Measurements from ENCODE around the gene SGPP2. TPM values are rescaled to one million over a fixed set of nuclear protein-coding genes. Genes with fewer than 3 reads are reported as not detected.
"Not testable (repeated sequence)": the region's sequence is repeated elsewhere in the genome, so short reads cannot be mapped to it uniquely, and the experiment has no call there.

The SGPP2 gene
- polyA plus RNA-seq, 1 experiment, result not detected

- no peaks in the 10 kb centered on the region for H3K27me3 ChIP-seq (ENCODE audit: control insufficient read depth, insufficient read depth, low read length)
- H3K4me3 ChIP-seq (ENCODE audit: low read depth, low read length), result no peak overlapping the region
- DNase-seq (ENCODE audit: low read depth), result no peak
- 0 out of 2 replicates have a peak, but pooled peaks cover 1% of the 10 kb centered on the region for H3K36me3 ChIP-seq (ENCODE audit: control insufficient read depth, insufficient read depth, low read length)
- ChIA-PET CTCF (no interaction called here), POLR2A (no interaction called here)
- no peak for TF ChIP-seq CTCF (IDR thresholded peaks at IDR 0.05; ENCODE audit: insufficient read depth, low read depth, low read length)
Observed at GRCh38 chr2:222577341-222577740, 153.0 kb downstream of the SGPP2 start.

GRCh38 chr2:222582928-222583327 lies 158.6 kb downstream of the SGPP2 start:
- TF ChIP-seq CTCF (IDR thresholded peaks at IDR 0.05; ENCODE audit: insufficient read depth, low read depth, low read length), result 0 out of 2 replicates have a peak, but pooled peaks have one; percentile 11
- Histone ChIP-seq H3K4me3 (ENCODE audit: low read depth, low read length) (no peak overlapping the region), H3K36me3 (ENCODE audit: control insufficient read depth, insufficient read depth, low read length) (0 out of 2 replicates have a peak, but pooled peaks cover 1% of the 10 kb centered on the region), H3K27me3 (ENCODE audit: control insufficient read depth, insufficient read depth, low read length) (no peaks in the 10 kb centered on the region)
- ChIA-PET CTCF (interaction anchor here (0.9 kb wide), 1 partner anchor 17 kb away, joined by 3 read pairs; no protein-coding TSS in a partner anchor), POLR2A (no interaction called here)
- DNase-seq (ENCODE audit: low read depth), result no peak

GRCh38 chr2:222584589-222584988 lies 160.2 kb downstream of the SGPP2 start:
- CTCF ChIA-PET; POLR2A ChIA-PET; DNase-seq (ENCODE audit: low read depth); H3K36me3 ChIP-seq (ENCODE audit: control insufficient read depth, insufficient read depth, low read length); H3K27me3 ChIP-seq (ENCODE audit: control insufficient read depth, insufficient read depth, low read length); H3K4me3 ChIP-seq (ENCODE audit: low read depth, low read length): not testable (repeated sequence)

- H3K27me3 ChIP-seq (ENCODE audit: control insufficient read depth, insufficient read depth, low read length), result no peaks in the 10 kb centered on the region
- H3K4me3 ChIP-seq (ENCODE audit: low read depth, low read length), result no peak overlapping the region
- no peak for TF ChIP-seq CTCF (IDR thresholded peaks at IDR 0.05; ENCODE audit: insufficient read depth, low read depth, low read length)
- H3K36me3 ChIP-seq (ENCODE audit: control insufficient read depth, insufficient read depth, low read length), result no peaks in the 10 kb centered on the region; the same call in 1 of the 2 replicates
- ChIA-PET CTCF (interaction anchor here (0.9 to 1.6 kb wide), 2 partner anchors 13 to 273 kb away, joined by 3 to 4 read pairs; no protein-coding TSS in a partner anchor), POLR2A (no interaction called here)
- no peak for DNase-seq (ENCODE audit: low read depth)
Observed at GRCh38 chr2:222591661-222592060, 167.3 kb downstream of the SGPP2 start.

- Histone ChIP-seq H3K4me3 (ENCODE audit: low read depth, low read length) (no peak overlapping the region), H3K27me3 (ENCODE audit: control insufficient read depth, insufficient read depth, low read length) (no peaks in the 10 kb centered on the region), H3K36me3 (ENCODE audit: control insufficient read depth, insufficient read depth, low read length) (no peaks in the 10 kb centered on the region; the same call in 1 of the 2 replicates)
- CTCF ChIA-PET, result interaction anchor here (0.8 to 1.6 kb wide), 3 partner anchors 13 to 274 kb away, joined by 3 to 4 read pairs (median 3); no protein-coding TSS in a partner anchor
- DNase-seq (ENCODE audit: low read depth), result no peak
- TF ChIP-seq CTCF (IDR thresholded peaks at IDR 0.05; ENCODE audit: insufficient read depth, low read depth, low read length), result no peak
- POLR2A ChIA-PET, result no interaction called here
Observed at GRCh38 chr2:222592176-222592575, 167.8 kb downstream of the SGPP2 start.

DNA sequence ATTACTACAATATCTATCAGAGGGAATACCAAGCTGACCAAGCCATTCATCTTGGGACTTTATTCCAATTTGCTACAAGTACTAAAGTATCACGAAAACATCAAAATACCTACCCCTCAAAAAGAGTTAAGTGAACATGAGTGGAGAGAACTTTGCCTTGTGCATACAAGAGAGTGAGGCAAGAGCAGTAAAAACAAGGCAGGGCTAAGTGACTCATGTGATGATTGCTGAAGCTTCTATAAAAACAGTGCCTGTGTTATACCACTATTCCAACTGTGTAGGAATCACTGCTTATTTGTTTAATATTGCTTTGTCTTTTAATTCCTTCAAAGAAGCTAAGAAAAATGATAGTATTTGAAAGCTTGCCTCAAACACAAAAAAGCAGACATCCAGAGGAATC lies 170.3 kb downstream of the SGPP2 start:
- ChIA-PET POLR2A (no interaction called here), CTCF (interaction anchor here (1.0 to 1.5 kb wide), 3 partner anchors 9 to 33 kb away, joined by 3 to 5 read pairs (median 4); no protein-coding TSS in a partner anchor)
- Histone ChIP-seq H3K27me3 (ENCODE audit: control insufficient read depth, insufficient read depth, low read length) (no peaks in the 10 kb centered on the region), H3K4me3 (ENCODE audit: low read depth, low read length) (no peak overlapping the region), H3K36me3 (ENCODE audit: control insufficient read depth, insufficient read depth, low read length) (no peaks in the 10 kb centered on the region; the same call in 1 of the 2 replicates)
- TF ChIP-seq CTCF (IDR thresholded peaks at IDR 0.05; ENCODE audit: insufficient read depth, low read depth, low read length), result no peak
- peak; percentile 30 for DNase-seq (ENCODE audit: low read depth)
